GM19043 (cell line): Measurements from ENCODE around the gene CYB561A3.

Experiments
- ATAC-seq: cut with Tn5 transposase; IDR thresholded peaks from one replicate; pipeline ENCODE4 v1.9.1; 2021; ENCODE audit warnings: low read depth; ENCODE audit not compliant: unreplicated experiment

The CYB561A3 gene

DNA sequence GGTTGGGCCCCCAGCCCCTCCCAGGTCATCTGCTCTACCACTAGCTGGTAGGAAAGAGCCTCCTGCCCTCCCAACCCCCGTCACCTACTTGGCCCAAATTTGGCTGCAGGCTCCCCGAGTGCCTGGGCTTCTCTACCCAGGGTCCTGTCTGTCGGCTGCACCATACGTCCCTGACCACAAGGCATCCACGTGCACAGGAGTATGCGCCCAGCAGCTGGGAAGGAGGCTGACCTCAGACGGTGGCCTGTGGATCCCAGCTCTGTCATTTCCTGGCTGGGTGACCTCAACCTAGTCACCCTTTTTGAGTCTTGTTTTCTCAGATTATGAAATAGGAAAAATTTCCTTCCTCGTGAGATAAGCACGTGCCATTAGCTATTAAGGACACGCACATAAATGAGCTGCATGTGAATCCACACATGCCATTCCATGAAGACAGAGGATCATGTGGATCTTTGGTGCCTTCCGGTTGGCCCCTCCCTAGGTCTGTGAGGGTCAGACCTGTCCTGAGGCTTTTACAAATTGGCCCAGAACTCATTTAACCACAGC lies 13.7 kb downstream of the CYB561A3 start:
- ATAC-seq = no peak

DNA sequence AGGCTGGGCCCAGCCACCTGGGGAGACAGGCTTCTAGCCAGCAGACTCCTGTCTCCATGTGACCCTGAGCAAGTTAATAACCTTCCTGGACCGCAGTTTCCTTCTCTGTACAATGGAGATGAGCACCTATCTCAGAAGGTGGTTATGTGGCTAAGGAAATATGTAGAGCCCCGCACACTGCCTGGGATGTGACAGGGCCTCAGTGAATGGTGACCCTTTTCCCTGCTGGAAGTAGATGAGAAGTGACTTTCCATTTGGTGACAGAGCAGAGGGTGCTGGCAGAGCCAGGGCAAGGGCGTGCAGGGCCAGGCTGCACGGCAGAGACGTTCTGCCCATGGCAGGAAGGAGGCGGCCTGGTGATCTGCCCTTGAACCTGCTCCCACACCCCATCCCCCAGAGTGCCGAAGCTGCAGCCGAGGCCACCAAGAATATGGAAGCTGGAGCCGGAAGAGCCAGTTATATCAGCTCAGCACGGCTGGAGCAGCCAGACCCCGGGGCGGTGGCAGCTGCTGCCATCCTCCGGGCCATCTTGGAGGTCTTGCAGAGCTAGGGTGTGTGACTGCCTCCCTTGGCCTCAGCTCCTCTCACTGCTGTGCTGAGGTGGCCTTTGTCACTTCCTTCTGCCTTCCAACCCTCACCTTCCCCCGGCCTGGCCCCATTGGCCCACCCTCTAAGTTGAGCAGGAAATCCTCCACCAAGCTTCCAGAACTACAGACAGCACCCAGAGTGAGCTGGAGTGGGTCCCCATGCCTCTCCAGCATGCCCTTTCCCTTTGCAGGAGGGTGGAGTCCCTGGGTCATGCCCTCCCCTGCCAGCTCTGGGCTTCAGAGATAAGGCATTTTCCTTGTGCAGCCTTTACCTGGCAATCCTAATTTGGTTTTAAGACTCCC lies 15.5 kb downstream of the CYB561A3 start:
- ATAC-seq = no peak

DNA sequence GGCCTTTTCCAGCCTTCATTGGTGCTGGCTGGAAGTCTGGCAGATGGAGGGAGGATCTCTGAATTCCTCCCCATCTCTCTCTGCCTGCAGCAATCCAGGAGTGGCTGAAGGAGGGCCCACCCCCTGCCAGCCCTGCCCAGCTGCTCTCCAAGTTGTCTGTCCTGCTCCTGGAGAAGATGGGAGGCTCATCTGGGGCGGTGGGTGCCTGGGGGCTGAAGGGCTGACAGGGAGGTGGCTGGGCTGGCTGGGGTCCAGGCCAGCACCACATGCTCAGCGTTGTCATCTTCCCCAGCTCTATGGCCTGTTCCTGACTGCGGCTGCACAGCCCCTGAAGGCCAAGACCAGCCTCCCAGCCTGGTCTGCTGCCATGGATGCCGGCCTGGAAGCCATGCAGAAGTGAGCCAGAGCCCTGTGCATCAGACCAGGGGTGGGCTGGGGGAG lies 16.5 kb downstream of the CYB561A3 start:
- no peak for ATAC-seq

GRCh38 chr11:61343792-61344745 lies 17.6 kb downstream of the CYB561A3 start:
- no peak for ATAC-seq

GRCh38 chr11:61342207-61342803 lies 19.4 kb downstream of the CYB561A3 start:
- no peak for ATAC-seq

DNA sequence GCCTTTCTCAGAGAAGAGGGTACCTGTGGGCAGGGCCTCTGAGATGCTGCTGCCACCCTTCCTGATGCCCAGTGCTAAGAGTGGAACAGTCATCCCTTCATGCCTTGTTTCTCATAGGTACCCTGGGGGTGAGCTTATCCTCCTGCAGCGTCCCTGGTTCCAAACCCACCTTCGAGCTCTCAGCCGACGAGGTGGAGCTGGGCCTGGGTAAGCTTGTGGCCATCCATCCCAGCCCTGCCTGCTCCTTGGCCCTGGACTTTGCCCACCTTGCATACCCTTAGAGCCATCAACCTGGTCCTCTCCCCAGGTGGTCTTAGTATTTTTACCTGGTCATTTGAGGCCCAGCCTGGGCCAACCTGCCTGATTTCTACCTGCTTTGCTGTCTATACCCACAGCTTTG lies 20.0 kb downstream of the CYB561A3 start:
- no peak for ATAC-seq

- no peak for ATAC-seq
These were observed 20.7 kb downstream of the CYB561A3 start for GRCh38 chr11:61340979-61341378.

GRCh38 chr11:61339490-61339878 lies 22.2 kb downstream of the CYB561A3 start:
- no peak for ATAC-seq

DNA sequence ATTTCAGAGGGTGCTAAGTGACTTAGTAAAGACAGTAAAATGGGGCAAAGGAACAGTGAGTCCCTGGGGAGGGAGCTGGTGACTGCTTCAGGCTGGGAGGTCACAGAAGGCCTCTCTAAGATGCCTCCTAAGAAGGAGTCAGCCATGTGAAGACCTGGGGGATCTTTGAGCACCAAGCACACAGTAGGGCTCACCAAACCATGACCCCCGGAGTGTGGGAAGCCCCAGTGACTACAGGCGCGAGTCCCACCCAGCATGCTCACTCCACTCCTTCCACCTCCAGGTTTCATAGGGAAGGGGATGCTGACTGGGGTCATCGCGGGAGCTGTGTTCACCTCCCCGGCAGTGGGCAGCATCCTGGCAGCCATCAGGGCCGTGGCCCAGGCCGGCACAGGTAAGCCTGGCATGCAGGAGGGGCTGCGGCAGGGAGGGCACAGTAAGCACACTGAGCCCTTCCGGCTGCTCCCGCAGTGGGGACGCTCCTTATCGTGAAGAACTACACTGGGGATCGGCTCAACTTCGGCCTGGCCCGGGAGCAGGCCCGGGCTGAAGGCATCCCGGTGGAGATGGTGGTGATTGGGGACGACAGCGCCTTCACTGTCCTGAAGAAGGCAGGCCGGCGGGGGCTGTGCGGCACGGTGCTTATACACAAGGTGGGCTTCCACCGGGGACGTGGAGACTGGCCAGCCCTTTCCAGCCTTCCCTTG lies 22.7 kb downstream of the CYB561A3 start:
- ATAC-seq = no peak

DNA sequence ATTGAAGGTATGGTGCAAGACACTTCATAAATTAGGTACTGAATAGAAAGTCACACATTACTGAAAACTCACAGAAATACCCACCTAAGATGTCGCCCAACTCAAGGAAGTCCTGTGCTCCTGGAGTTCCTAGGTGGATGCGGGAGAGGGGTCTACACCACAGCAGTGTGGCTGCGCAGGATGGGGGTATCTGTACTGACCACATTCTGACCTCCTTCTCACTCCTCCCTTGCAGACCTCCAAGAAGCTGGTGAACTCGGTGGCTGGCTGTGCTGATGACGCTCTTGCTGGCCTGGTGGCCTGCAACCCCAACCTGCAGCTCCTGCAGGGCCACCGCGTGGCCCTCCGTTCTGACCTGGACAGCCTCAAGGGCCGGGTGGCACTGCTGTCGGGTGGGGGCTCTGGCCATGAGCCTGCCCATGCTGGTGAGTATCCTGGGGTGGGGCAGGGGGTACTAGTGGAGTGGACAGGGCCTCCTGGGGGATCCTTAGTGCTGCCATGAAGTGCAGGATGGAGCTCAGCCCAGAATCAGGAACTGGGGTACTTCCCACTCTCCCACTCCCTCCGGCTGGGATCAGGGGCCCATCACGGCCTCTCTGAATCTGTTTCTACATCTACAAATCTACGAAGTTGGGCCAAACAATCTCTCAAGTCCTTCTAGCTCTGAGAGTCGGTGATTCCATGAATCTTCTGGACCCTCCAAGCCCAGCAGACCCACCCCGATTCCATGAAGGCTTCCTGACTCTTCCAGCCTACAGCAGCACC lies 23.8 kb downstream of the CYB561A3 start:
- no peak for ATAC-seq

- peak; percentile 52 for ATAC-seq
These were observed 25.3 kb downstream of the CYB561A3 start for GRCh38 chr11:61336171-61336935.

DNA sequence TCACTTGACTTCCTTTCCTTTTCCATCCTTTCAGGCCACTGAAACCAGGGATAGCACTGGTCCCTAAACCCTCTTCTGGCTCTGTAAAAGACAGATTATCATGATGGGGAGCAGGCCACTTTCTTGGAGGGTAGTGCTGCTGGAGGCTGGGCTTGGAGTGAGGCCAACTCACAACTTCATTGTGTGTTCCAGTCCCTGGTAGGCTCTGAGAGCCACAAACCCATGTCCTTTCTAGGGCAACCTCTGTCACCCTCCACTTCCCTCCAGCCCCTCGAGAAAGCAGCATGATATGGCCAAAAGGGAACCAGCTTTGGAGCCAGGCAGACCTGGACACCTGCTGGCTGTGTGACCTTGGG lies 26.3 kb downstream of the CYB561A3 start:
- ATAC-seq = no peak

GRCh38 chr11:61334434-61335354 lies 27.0 kb downstream of the CYB561A3 start:
- no peak for ATAC-seq

DNA sequence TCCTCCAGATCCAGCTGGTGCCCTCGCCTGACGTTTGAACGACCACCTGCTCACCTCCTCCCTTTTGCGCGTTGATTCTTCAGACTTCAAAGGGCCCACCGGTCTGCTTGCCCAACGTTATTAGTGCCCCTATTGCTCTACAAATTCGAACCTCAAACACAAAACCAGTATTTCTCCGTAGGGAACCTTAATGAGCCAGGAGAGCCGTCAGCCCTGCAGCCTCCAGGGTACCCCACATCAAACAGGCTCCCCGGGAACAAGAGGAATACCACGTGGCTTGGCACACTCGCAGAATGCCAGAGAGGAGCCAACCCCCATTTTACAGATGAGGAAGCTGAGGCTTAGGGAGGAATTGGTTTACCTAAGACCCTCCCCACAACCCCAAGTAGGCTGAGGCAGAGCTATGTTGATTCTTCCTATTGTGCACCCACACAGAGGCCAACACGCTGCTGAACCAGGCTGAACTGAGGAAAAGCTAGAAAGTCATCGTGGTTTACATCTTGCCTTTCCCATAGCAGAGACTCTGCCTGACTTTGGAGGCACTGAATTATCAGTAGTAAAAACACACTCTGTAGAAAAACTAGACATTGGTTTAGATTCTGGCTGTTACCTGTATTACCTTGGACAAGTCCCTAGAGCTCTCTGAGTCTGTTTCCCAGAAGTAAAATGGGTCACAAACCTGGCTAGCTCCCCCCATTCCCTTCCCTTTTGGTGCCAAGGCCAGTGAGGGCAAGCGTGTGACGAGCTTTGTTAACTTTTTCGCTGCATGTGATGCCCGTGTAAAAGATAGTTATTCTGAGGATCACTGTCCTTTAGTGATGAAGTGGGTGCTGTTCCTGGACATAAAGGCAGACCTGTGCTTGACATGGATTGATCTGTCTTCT lies 27.9 kb downstream of the CYB561A3 start:
- ATAC-seq = no peak

- peak; percentile 83 for ATAC-seq
These were observed 28.7 kb downstream of the CYB561A3 start, which contains the start of the genes DDB1 and TKFC for GRCh38 chr11:61332797-61333549. Gene DDB1 (minus strand): TSS chr11:61333105. CDS start chr11:61332968, 137 bp downstream. Gene TKFC (plus strand): TSS chr11:61333228. CDS start chr11:61334729, 1,501 bp downstream.
